ENCODE results near the gene CCDC27.

The CCDC27 gene

DNA sequence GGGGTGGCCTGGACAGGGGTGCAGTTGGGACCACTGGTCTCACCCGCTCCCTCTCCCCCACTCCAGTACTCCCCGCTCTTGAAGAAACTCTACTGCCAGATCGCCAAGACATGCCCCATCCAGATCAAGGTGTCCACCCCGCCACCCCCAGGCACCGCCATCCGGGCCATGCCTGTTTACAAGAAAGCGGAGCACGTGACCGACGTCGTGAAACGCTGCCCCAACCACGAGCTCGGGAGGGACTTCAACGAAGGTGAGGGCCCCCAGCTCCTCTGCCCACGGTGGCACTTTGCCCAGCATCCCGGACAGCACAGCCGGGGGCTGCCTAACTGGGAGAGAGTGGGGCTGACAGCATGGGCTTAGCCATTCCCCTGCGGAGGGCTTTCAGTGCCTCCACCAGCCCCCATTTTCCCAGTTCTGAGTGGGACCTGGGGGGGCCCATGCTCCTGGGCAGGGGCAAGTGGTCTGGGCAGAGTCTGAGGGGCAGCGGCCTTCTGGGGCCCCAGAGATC lies 30.2 kb upstream of the CCDC27 start:
- DNase-seq, result no peak

- DNase-seq, result no peak
These were observed 29.4 kb upstream of the CCDC27 start for GRCh38 chr1:3722846-3723245.

DNA sequence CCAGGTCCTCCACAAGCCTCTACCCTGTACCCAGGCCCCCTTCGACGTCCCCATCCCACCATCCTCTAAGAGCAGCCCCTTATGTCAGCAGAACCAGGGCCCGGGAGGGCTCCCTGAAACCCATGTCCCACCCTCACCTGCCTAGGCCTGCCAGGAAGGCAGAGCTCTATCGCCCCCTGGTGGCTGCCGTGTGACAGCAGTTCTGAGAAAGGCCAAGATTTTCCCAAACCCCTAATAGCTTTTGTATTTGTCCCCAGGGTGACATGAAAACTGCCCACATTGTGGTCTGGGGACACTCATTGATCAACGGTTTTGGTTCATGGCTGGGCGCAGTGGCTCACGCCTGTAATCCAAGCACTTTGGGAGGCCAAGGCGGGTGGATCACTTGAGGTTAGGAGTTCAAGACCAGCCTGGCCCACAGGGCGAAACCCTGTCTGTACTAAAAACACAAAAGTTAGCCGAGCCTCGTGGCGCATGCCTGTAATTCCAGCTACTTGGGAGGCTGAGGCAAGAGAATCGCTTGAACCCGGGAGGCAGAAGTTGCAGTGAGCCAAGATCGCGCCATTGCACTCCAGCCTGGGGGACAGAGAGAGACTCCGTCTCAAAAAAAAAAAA lies 27.7 kb upstream of the CCDC27 start:
- DNase-seq, result peak; percentile 72

DNA sequence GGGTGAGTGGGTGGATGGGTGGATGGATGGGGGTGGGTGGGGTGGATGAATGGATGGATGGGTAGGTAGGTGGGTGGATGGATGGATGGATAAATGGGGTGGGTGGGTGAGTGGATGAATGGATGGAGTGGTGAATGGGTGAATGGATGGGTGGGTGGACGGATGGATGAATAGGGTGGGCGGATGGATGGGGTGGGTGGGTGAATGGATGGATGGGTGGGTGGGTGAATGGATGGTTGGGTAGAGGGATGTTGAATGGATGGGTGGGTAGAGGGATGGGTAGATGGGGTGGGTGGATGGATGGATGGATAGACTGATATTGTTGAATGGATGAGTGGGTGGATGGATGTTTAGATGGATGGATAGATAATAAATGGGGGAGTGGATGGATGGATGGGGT lies 26.9 kb upstream of the CCDC27 start:
- no peak for DNase-seq

DNA sequence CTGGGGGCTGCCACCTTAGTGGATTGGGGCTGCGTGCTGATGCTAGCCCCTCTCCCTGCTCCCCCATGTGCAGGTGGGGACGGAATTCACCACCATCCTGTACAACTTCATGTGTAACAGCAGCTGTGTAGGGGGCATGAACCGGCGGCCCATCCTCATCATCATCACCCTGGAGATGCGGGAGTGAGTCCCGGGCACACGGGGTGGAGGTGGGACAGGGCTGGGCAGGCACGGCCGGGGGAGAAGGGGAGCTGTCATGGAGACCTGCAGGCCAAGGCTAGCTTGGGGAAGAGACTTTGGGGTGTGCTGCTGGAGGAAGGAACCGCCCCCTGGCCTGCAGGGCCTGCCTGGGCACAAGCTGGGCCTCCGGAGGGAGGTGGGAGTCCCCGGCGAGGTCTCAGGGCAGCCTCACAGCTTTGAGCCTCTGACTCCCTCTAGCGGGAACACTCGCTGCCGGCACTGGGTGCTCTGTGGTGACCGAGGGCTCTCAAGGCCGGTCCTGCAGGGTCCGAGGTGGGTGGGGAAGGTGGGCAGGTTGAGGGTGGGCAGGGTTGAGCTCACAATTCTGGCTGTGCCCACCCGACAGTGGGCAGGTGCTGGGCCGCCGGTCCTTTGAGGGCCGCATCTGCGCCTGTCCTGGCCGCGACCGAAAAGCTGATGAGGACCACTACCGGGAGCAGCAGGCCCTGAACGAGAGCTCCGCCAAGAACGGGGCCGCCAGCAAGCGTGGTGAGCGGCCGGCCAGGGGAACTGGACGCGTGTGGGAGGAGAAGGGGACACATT lies 25.0 kb upstream of the CCDC27 start:
- DNase-seq, result no peak

- DNase-seq, result no peak
These were observed 24.1 kb upstream of the CCDC27 start for GRCh38 chr1:3727825-3728776.

- DNase-seq, result no peak
These were observed 22.4 kb upstream of the CCDC27 start for GRCh38 chr1:3729594-3730542.

- DNase-seq, result no peak
These were observed 21.6 kb upstream of the CCDC27 start for GRCh38 chr1:3730543-3731247.

DNA sequence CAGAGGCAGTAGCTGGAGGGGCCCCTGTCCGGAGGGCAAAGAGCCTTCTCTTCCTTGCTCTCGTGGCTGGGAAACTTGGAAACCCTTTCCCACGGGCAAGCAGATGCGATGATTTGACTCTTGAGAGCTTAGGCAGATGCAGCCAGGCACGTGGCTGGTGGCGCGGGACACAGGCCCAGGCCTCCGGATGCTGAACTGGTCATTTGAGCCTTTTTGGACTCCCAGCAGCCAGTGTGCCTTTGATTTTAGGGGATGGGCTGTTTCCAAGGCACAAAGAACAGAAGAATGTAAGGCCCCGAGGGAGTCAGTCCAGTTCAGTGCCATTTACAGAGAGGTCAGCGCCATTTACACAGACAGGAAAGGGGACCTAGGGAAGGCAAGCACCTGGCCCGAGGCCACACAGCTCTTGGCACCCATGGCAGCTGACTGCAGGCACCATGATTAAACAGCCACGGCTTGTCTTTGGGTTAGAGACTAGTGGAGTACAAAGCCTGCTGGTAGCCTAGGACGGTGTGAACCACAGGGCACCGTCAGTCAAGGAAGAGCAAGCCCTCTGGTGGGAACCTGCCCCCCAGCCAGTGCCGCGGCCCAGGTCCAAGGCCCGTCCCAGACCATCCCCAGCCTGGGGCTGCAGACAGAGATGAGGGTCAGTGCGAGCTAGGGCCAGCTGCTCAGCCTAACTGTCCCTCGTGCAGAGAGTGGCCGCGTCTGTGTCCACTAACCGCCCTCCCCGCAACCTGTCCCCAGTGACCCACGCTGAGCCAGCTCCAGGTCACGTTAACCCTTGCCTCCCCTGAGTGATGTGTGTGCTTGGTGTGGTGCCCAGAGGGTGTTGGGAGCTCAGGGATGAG lies 20.4 kb upstream of the CCDC27 start:
- DNase-seq, result no peak

GRCh38 chr1:3732434-3733093 lies 19.7 kb upstream of the CCDC27 start:
- no peak for DNase-seq

GRCh38 chr1:3733094-3733882 lies 19.0 kb upstream of the CCDC27 start:
- DNase-seq, result no peak

GRCh38 chr1:3733883-3734589 lies 18.2 kb upstream of the CCDC27 start:
- no peak for DNase-seq

DNA sequence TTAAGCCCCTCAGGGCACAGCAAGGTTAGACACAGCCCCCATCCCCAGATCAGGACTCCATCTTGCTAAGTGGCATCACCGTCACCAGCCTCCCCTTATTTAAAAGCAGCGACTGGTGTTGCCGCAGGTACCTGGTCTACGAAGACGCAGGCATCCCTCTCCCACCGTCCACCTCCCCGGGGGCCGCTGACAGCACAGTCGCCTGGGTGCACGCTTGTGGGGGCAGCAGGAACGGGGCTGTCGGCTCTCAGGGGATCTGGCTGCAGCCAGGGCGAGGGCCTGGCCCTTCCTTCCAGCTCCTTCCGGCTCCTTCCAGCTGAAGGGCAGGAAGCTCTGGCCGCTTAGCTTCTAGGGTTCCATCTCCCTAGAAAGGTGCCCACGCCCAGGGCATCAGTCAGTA lies 17.6 kb upstream of the CCDC27 start:
- no peak for DNase-seq

DNA sequence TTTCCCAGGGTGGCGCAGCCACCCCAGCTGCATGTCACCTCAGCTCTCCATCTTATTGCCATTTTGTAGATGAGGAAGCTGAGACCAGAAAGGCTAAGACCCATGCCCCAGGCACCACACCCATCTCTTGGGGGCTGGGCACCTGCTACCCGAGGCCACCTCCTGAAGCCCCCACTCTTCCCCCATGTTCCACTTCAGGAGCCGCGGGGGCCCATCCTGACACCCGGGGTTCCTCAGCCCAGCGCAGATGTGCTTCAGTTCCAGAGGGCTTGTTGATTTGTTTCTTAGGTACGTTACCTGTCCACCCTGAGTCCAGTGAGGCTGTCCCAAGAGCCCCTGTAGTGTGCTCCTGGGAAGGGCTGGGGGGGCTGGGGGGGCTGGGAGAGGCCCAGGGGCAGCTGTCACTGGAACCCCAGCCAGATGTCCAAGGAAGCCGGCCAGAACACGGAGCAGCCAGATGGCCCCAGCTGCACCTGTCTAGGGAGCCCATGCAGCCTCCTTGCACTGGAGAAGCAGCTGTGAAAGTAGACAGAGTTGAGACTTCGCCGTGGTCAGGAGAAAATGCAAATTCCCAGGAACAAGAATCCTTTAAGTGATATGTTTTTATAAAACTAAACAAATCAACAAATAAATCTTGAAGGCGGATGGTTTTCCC lies 17.1 kb upstream of the CCDC27 start:
- DNase-seq, result no peak

GRCh38 chr1:3735688-3736087 lies 16.6 kb upstream of the CCDC27 start:
- DNase-seq, result no peak

- no peak for DNase-seq
These were observed 16.1 kb upstream of the CCDC27 start for GRCh38 chr1:3736131-3736561.

- DNase-seq, result no peak
These were observed 15.5 kb upstream of the CCDC27 start for GRCh38 chr1:3736708-3737107.

DNA sequence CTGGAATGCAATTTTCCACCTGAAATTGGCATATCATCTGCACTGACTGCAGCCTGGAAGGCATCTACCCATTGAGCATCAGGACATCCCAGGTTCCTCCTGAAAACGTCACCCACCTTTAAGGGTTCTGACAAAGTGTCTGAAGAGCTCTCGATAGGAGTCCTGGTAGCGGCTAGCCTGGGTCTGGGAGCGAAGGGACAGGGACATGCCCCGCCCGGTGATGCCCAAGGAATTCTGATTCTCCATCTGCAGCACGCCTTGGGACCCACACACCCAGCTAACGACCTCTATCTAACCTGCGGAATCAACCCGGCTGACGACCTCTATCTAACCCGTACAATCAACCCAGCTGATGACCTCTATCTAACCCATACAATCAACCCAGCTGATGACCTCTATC lies 13.3 kb upstream of the CCDC27 start:
- DNase-seq, result no peak

All from NCI-H1105 (cell line).